K562 treated with DMSO at 1 percent for 12 hours (cell line): ENCODE data around the gene YDJC. TPM values are rescaled to one million over a fixed set of nuclear protein-coding genes. Genes with fewer than 3 reads are reported as not detected.

ENCODE experiments used
- total RNA-seq: library from RNA; unstranded; fragments of 300-600 nt; gene quantifications from 2 replicates; pipeline ENCODE4 v1.2.3, GENCODE V29; 2022; ENCODE audit not compliant: insufficient read depth

YDJC gene
- 357 and 458 TPM in 2 replicates for total RNA-seq

GRCh38 chr22:21629255-21630149 is at the start of gene YDJC:
TSS of gene YDJC (minus strand) at chr22:21630022. CDS start at chr22:21630014, 8 bp downstream.

GRCh38 chr22:21641789-21642583 is 12.2 kb upstream of the YDJC start, which contains the start of gene SDF2L1:
TSS of gene SDF2L1 (plus strand) at chr22:21642302. CDS start at chr22:21642337, 35 bp downstream.

DNA sequence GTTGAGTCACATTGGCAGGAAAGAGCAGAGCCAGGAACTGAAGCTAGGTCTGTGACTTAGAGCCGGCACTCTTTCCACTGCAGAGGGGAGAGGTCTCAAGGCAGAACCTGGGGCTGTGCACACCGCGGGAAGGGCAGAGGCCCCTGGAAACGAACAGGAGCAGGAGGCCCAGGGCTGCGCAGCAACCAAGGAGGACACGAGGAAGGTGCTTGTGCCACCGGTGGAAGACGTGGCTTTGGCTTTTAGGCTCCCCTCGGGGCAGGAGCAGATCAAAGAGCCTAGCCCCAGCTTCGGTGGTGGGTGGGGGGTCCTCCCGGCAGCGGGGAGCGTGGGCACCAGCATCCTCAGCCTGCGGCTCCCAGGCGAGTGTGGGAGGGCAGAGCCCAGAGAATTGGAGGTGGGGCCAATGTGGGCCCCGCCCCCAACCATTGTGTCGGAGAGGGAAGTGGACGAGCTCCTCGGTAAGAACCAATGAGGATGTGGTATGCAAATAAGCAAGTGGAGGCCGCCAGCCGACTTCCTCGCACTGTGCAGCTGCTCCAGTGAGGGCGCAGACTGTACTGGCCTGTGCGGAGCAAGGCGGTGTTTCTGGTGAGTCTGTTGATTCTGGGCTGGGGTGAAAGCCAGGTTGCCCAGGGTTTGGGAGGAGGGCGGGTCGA is 2.5 kb upstream of the YDJC start, which contains the start of gene CCDC116:
Gene CCDC116 (plus strand): TSS at position 524 of the 659 bp plus-strand sequence. CDS start 422 bp downstream, outside the sequence.

Other genes starting within 250 kb of the YDJC start
- gene RIMBP3B, start 246.3 kb downstream of the YDJC start, total RNA-seq, result 0.28 and 1.0 TPM in 2 replicates
- gene HIC2, start 212.7 kb downstream of the YDJC start, total RNA-seq, result 18.0 and 57.1 TPM in 2 replicates
- gene TMEM191C, start 162.6 kb downstream of the YDJC start, total RNA-seq, result 15.9 and 29.5 TPM in 2 replicates
- 0.51 and 1.5 TPM in 2 replicates for gene RIMBP3C, start 78.6 kb downstream of the YDJC start, total RNA-seq
- 180 and 273 TPM in 2 replicates for gene UBE2L3, start 62.3 kb downstream of the YDJC start, total RNA-seq
- gene CCDC116, start 2.7 kb upstream of the YDJC start, total RNA-seq, result 1.6 and 4.2 TPM in 2 replicates
- gene SDF2L1, start 12.3 kb upstream of the YDJC start, total RNA-seq, result 565 and 845 TPM in 2 replicates
- 67.6 and 132 TPM in 2 replicates for gene PPIL2, start 36.0 kb upstream of the YDJC start, total RNA-seq
- gene YPEL1, start 105.8 kb upstream of the YDJC start, total RNA-seq, result 3.4 and 8.8 TPM in 2 replicates
- gene MAPK1, start 237.6 kb upstream of the YDJC start, total RNA-seq, result 115 and 355 TPM in 2 replicates